Bronchial epithelial cell (primary cell): Measurements from ENCODE around the gene APMAP. TPM values are rescaled to one million over a fixed set of nuclear protein-coding genes. Genes with fewer than 3 reads are reported as not detected.

Source experiments
- DNase-seq: peaks from one replicate; pipeline ENCODE4 v3.0.0-alpha.2; 2010; ENCODE audit warnings: low read depth
- FAIRE-seq: peaks from 2 replicates; lab custom pipeline; 2011; peaks lifted over from hg19 to GRCh38; lab: Jason Lieb, UNC
- H3K27me3 ChIP-seq: 2 replicates; pipeline ENCODE4 v1.5.1; 2011; ENCODE audit warnings: low read length; ENCODE audit not compliant: control insufficient read depth, insufficient read depth
- H3K36me3 ChIP-seq: 2 replicates; pipeline ENCODE4 v1.5.1; 2011; ENCODE audit warnings: low read length; ENCODE audit not compliant: control insufficient read depth, insufficient read depth
- H3K4me3 ChIP-seq: 2 replicates; pipeline ENCODE4 v1.5.1; 2011; ENCODE audit warnings: mild to moderate bottlenecking, low read depth, low read length, control low read depth
- total RNA-seq: library from RNA; depleted of rRNA; stranded (reverse); fragments of >200 nt; gene quantifications from 2 replicates; pipeline ENCODE4 v1.2.1, GENCODE V29; 2014
- TF ChIP-seq, protein P1 (sequence below): IDR thresholded peaks from 2 replicates; pipeline ENCODE4 v1.5.1; 2011; ENCODE audit warnings: mild to moderate bottlenecking, moderate library complexity, low read length, control low read depth, inconsistent platforms; ENCODE audit not compliant: insufficient read depth, severe bottlenecking

The APMAP gene
- total RNA-seq, 1 donor from 2014 or later: 207 TPM

DNA sequence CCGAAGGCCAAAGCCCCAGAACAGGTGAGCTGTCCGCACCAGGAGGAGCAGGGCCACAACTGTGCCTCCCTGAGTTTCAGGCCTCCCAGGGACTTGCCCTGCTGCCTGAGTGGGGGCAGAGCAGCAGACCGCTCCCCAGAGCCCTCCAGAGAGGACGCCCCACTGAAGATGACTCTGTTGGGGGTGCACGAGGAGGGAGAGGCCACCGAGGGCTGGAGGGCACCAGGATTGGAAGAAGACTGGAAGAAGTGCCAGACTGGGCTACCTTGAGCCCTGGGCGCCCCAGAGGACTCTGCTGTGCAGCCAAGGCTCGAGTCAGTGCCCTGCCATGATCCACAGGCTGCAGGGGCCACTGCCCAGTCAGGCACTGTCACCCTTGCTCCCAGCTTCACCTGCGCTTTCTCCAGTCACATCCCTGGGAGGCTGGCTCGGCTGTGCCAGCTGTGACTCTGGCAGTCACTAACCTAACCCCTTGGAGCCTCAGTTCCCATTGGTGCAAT is 32.2 kb downstream of the APMAP start:
- no peak overlapping the region for H3K4me3 ChIP-seq
- TF ChIP-seq, protein P1, sequence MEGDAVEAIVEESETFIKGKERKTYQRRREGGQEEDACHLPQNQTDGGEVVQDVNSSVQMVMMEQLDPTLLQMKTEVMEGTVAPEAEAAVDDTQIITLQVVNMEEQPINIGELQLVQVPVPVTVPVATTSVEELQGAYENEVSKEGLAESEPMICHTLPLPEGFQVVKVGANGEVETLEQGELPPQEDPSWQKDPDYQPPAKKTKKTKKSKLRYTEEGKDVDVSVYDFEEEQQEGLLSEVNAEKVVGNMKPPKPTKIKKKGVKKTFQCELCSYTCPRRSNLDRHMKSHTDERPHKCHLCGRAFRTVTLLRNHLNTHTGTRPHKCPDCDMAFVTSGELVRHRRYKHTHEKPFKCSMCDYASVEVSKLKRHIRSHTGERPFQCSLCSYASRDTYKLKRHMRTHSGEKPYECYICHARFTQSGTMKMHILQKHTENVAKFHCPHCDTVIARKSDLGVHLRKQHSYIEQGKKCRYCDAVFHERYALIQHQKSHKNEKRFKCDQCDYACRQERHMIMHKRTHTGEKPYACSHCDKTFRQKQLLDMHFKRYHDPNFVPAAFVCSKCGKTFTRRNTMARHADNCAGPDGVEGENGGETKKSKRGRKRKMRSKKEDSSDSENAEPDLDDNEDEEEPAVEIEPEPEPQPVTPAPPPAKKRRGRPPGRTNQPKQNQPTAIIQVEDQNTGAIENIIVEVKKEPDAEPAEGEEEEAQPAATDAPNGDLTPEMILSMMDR: no peak
- H3K36me3 ChIP-seq: peaks cover 16% of the 10 kb centered on the region
- H3K27me3 ChIP-seq: no peaks in the 10 kb centered on the region
- FAIRE-seq: no peak
- no peak for DNase-seq

DNA sequence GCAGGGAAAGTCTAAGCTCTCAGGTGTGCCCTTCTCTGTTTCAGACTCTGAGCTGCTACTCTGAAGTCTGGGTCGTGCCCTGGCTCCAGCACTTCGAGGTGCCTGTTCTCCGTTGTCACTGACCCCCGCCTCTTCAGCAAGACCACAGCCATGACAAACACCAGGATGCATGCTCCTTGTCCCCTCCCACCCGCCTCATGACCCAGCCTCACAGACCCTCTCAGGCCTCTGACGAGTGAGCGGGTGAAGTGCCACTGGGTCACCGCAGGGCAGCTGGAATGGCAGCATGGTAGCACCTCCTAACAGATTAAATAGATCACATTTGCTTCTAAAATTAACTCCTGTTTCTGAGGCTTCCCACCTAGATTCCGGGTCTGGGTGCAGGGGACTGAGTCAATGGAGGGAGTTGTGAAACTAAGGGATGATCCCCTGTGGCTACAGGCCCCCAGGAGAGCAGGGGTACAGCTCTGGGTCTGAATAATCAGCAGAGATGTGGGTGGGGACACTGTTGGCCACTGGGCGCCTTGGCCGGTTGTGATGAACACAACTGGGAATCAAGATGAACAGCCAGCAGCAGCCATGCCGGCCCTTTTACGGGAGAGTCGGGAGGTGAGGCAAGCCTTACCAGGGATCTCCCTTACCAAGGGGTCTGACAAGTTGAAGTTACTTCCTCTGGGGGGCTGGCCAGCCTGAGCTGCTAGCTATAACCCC is 32.8 kb downstream of the APMAP start:
- TF ChIP-seq, protein P1: no peak
- Histone ChIP-seq H3K36me3 (peaks cover 15% of the 10 kb centered on the region), H3K27me3 (no peaks in the 10 kb centered on the region), H3K4me3 (no peak overlapping the region)
- no peak for FAIRE-seq
- DNase-seq: no peak

DNA sequence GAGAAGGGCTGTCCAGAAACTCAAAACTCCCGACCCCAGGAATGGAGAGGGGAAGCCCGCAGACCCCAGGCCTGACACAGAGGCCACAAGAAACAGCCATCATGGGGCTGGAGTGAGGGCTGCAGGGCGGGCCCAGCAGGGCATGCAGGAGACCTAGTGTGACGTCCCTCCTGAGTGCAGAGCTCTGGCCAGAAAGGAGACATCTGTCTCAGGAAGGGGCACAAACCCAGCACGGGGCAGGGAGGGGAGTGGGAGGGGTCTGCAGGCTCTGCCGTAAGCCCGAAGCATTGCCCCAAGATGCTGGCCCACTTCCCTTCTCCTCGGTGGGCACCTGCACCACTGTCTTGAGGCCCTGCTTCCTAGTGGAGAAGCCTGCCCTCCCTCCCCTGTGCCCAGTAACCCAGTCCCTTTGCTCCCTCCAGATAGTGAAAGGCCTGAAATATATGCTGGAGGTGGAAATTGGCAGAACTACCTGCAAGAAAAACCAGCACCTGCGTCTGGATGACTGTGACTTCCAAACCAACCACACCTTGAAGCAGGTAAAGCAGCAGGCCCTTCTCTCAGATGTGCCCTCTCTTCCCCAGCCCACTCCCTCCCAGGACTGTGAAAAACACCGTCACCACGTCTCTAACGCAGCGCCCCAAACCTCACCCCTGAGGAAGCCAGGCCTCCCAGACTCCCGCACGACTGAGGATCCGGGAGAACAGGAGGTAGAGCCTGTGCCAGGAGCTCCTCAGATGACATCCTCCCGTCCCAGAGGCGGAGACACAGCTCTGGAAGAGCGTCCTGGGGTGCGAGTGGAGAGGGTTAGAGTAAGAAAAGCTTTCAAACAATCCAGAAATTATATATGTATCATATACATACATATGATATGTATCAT is 33.8 kb downstream of the APMAP start:
- DNase-seq (no peak), FAIRE-seq (no peak)
- Histone ChIP-seq H3K36me3 (peaks cover 16% of the 10 kb centered on the region), H3K4me3 (no peak overlapping the region), H3K27me3 (no peaks in the 10 kb centered on the region)
- TF ChIP-seq, protein P1: no peak

DNA sequence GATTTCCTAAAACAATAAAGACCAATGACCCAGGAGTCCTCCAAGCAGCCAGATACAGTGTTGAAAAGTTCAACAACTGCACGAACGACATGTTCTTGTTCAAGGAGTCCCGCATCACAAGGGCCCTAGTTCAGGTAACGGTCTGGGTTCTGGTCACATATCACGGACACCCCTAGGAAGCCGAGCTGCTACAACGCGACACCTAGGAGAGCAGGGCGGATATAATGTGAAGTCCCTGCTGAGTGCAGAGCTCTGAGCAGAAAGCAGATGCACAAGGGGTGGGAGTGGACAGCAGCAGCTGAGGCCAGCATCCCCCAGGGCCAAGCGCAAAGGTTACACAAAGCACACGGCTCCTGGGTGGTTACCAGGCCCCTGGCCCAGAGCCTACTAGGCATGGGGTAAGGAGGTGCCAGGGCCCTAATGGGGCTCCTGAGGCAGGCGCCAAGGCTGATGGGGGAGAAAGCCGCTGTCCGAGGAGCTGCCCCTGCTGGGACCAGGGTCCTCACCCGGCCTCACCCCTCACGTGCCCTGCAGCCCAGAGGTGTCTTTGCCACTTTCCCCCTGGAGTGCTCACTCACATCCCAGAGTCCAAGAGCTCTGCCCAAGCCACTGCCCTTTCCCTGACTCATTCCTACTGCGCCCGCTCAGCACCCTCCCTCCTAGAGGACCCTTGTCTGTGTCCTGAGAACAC is 35.1 kb downstream of the APMAP start:
- no peak for FAIRE-seq
- TF ChIP-seq, protein P1: no peak
- no peak overlapping the region for H3K4me3 ChIP-seq

DNA sequence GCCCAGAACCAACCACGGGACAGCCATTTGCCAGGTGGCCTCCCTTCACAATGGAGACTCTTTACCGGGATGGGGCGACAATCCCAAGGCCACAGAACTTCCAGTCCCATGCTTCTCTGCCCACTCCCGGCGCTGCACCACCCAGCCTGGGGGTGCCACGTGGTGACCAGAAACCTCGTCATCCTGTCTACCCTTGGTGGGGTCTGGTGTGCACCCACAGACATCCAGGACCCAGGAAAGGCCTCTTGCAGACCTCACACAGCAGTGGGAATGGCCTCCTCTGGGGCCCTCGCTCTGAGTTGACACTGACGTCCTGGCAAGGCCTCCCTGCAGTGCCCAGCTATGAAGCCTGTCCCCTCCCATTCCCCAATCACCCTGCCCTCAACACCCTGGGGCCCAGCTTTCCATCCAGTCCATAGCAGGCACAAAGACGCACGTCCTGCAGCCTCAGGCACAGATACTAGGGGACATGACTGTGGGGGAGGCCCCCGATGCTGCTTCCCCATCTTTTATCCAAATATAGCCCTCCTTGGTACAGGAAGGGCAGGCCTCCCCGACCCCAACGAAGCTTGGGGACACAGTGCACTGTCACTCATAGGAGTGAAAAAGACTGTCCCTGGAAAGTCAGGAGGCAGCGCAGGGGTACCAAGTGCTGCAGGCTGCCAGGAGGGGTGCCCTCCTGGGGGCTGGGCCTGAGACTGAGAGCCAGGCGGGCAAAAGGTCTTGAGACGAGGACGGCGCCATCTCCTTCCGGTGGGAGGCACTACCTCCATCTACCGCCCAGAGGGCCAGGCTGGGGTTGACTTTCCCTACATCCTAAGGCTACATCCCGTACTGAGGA is 36.3 kb downstream of the APMAP start:
- DNase-seq (no peak), FAIRE-seq (no peak)
- TF ChIP-seq, protein P1: no peak
- Histone ChIP-seq H3K4me3 (no peak overlapping the region), H3K27me3 (no peaks in the 10 kb centered on the region), H3K36me3 (peaks cover 9% of the 10 kb centered on the region)

More for the DNA sequence above, 35.1 kb downstream of the APMAP start:
- DNase-seq: no peak
- no peaks in the 10 kb centered on the region for H3K27me3 ChIP-seq
- peaks cover 9% of the 10 kb centered on the region for H3K36me3 ChIP-seq
